Lower lobe of right lung (tissue), 2 donors: ENCODE results near the gene PFDN2. TPM values are rescaled to one million over a fixed set of nuclear protein-coding genes. Genes with fewer than 3 reads are reported as not detected.
A peak's percentile ranks its signal among the peaks of the same experiment; 100 is the strongest.

Experiments used
- ATAC-seq, 2 donors: fragments of 200-7000 bp; cut with Tn5 transposase; one replicate each; pipeline ENCODE4 v1.9.1; 2020 to 2022; ENCODE audit warnings: mild to moderate bottlenecking in 2 of 2, moderate library complexity in 2 of 2
- DNase-seq: peaks from one replicate; pipeline ENCODE4 v3.0.0-alpha.2; 2020
- H3K27ac ChIP-seq: fragments of 200-600 bp; one replicate; pipeline ENCODE4 v1.8.0; 2022
- H3K27me3 ChIP-seq: fragments of 200-600 bp; one replicate; pipeline ENCODE4 v1.8.0; 2022; ENCODE audit warnings: low read depth
- H3K36me3 ChIP-seq: fragments of 200-600 bp; one replicate; pipeline ENCODE4 v1.8.0; 2022; ENCODE audit warnings: mild to moderate bottlenecking
- H3K4me1 ChIP-seq: fragments of 200-600 bp; one replicate; pipeline ENCODE4 v1.8.0; 2022
- H3K4me3 ChIP-seq: fragments of 200-600 bp; one replicate; pipeline ENCODE4 v1.8.0; 2022; ENCODE audit warnings: mild to moderate bottlenecking
- H3K9me3 ChIP-seq: fragments of 200-600 bp; one replicate; pipeline ENCODE4 v1.8.0; 2022
- CTCF ChIP-seq: fragments of 200-600 bp; IDR thresholded peaks from one replicate; pipeline ENCODE4 v1.8.0; 2022; ENCODE audit warnings: antibody characterized with exemption, mild to moderate bottlenecking
- intact Hi-C: fragments of 100-400 bp; cut with DNase I; formaldehyde crosslinking; loops from one replicate; pipeline ENCODE4 v1.11.0; 2022
- total RNA-seq: library from RNA; stranded (reverse); fragmentation: NEBNext Ultra II Directional; extraction: Animal tissue kit (Norgen Biotek cat#: 25700); gene quantifications from one replicate; pipeline ENCODE4 v1.2.1, GENCODE V29; 2021
- donor health status: DM: no; HTN: yes; CAD: no; lungs with severe emphysema.

PFDN2 gene
- total RNA-seq, 1 donor from 2014 or later = 46.2 TPM

- peak overlapping the region; percentile 71 for H3K4me3 ChIP-seq
- H3K4me1 ChIP-seq = peaks cover 53% of the 10 kb centered on the region
- DNase-seq (no peak), ATAC-seq (no peak)
- H3K36me3 ChIP-seq = peaks cover 10% of the 10 kb centered on the region
- intact Hi-C loops = no loop called here
- H3K9me3 ChIP-seq = no peaks in the 10 kb centered on the region
- H3K27ac ChIP-seq = peak overlapping the region; percentile 96
- no peak for TF ChIP-seq CTCF
- H3K27me3 ChIP-seq = no peaks in the 10 kb centered on the region
Observed at GRCh38 chr1:161133220-161133740, 15.4 kb upstream of the PFDN2 start.

GRCh38 chr1:161132410-161133219, 14.8 kb upstream of the PFDN2 start, which contains the start of gene DEDD:
Gene DEDD (minus strand): TSS chr1:161132667. CDS start chr1:161124462, 8,205 bp downstream.
- H3K4me1 ChIP-seq = peaks cover 54% of the 10 kb centered on the region
- H3K9me3 ChIP-seq = no peaks in the 10 kb centered on the region
- peak; percentile 95 for DNase-seq
- H3K27ac ChIP-seq = peak within 1 kb of the TSS; percentile 96
- peak; percentile 96 for ATAC-seq
- intact Hi-C loops = no loop called here
- H3K27me3 ChIP-seq = no peaks in the 10 kb centered on the region
- no peak for TF ChIP-seq CTCF
- H3K4me3 ChIP-seq = peak within 1 kb of the TSS; percentile 71
- peaks cover 17% of the 10 kb centered on the region for H3K36me3 ChIP-seq

- H3K9me3 ChIP-seq = no peaks in the 10 kb centered on the region
- peak; percentile 3 to 38 for ATAC-seq
Observed at GRCh38 chr1:161131523-161132409, 13.9 kb upstream of the PFDN2 start.

GRCh38 chr1:161130266-161130665, 12.4 kb upstream of the PFDN2 start:
- no peak for TF ChIP-seq CTCF
- Histone ChIP-seq H3K4me3 (no peak overlapping the region), H3K9me3 (no peaks in the 10 kb centered on the region), H3K36me3 (peaks cover 40% of the 10 kb centered on the region), H3K27me3 (no peaks in the 10 kb centered on the region), H3K27ac (no peak overlapping the region), H3K4me1 (peaks cover 60% of the 10 kb centered on the region)
- no peak for DNase-seq
- ATAC-seq = no peak
- intact Hi-C loops = no loop called here

More at GRCh38 chr1:161131523-161132409, 13.9 kb upstream of the PFDN2 start:
- H3K4me1 ChIP-seq = peaks cover 55% of the 10 kb centered on the region
- peaks cover 25% of the 10 kb centered on the region for H3K36me3 ChIP-seq
- H3K4me3 ChIP-seq = peak overlapping the region; percentile 71
- no peak for DNase-seq
- intact Hi-C loops = no loop called here
- TF ChIP-seq CTCF = no peak
- no peaks in the 10 kb centered on the region for H3K27me3 ChIP-seq
- H3K27ac ChIP-seq = peak overlapping the region; percentile 96

GRCh38 chr1:161128591-161129420, 11.0 kb upstream of the PFDN2 start:
- Histone ChIP-seq H3K36me3 (peaks cover 55% of the 10 kb centered on the region), H3K4me1 (peaks cover 53% of the 10 kb centered on the region), H3K4me3 (no peak overlapping the region), H3K27ac (no peak overlapping the region), H3K9me3 (no peaks in the 10 kb centered on the region), H3K27me3 (no peaks in the 10 kb centered on the region)
- no peak for DNase-seq
- no peak for ATAC-seq
- intact Hi-C loops = no loop called here
- no peak for TF ChIP-seq CTCF
